HepG2 (cell line): Measurements from ENCODE around the gene ZMIZ1. TPM values are rescaled to one million over a fixed set of nuclear protein-coding genes. Genes with fewer than 3 reads are reported as not detected.
A peak's percentile ranks its signal among the peaks of the same experiment; 100 is the strongest.

ENCODE experiments used
- ATAC-seq: fragments of 200-7000 bp; cut with Tn5 transposase; 3 replicates; pipeline ENCODE4 v1.9.1; 2020; ENCODE audit warnings: mild to moderate bottlenecking, moderate library complexity
- BruUV-seq: library from RNA; stranded (reverse); fragments of 400-500 nt; replicated peaks from 2 replicates; lab custom pipeline; 2021; lab: Mats Ljungman, UMichigan
- CTCF ChIA-PET: fragments of 300-600 bp; formaldehyde crosslinking; extraction: SDS; loops from one replicate; lab custom pipeline; 2021; ENCODE audit warnings: low total read pairs, inconsistent platforms, low intra/inter-chr PET ratio; lab: Yijun Ruan, JAX
- POLR2A ChIA-PET: fragments of 350-600 bp; sonication (Branson Sonifier 250); formaldehyde crosslinking; loops from one replicate; lab custom pipeline; 2020; ENCODE audit warnings: antibody characterized with exemption, inconsistent platforms; lab: Yijun Ruan, JAX
- DNase-seq: peaks from one replicate; pipeline ENCODE4 v3.0.0-alpha.2; 2015; ENCODE audit warnings: low spot score
- FAIRE-seq: peaks from 3 replicates; lab custom pipeline; 2011; peaks lifted over from hg19 to GRCh38; lab: Jason Lieb, UNC
- H2AFZ ChIP-seq: one replicate; pipeline ENCODE4 v1.6.1; 2011; ENCODE audit warnings: low read length, inconsistent platforms
- H3K27ac ChIP-seq: fragments of 300-600 bp; 3 replicates; pipeline ENCODE4 v1.8.0; 2011; ENCODE audit warnings: mixed run types, mild to moderate bottlenecking, mixed read lengths, low read length, inconsistent platforms; ENCODE audit not compliant: insufficient read depth; ENCODE audit errors: extremely low read length
- H3K27me3 ChIP-seq, 2 experiments: fragments of 200-600 bp in 1 of 2; 2 replicates in 1 of 2; 3 replicates in 1 of 2; pipeline versions ENCODE4 v1.6.0 to v1.8.0; 2011; ENCODE audit warnings: low read length in 2 of 2, mild to moderate bottlenecking in 2 of 2, moderate library complexity in 2 of 2, inconsistent platforms in 1 of 2; ENCODE audit not compliant: insufficient read depth in 2 of 2, control insufficient read depth in 1 of 2
- H3K36me3 ChIP-seq, 2 experiments: fragments of 200-600 bp in 1 of 2; replicated peaks in 1 of 2; 2 replicates in 1 of 2; 3 replicates in 1 of 2; pipeline versions ENCODE4 v1.5.1 to v1.8.0; 2011; ENCODE audit warnings: low read length in 2 of 2, inconsistent platforms in 1 of 2; ENCODE audit not compliant: insufficient read depth in 2 of 2, control insufficient read depth in 1 of 2
- H3K4me1 ChIP-seq: 2 replicates; pipeline ENCODE4 v1.5.1; 2012; ENCODE audit warnings: low read length, inconsistent platforms; ENCODE audit not compliant: insufficient read depth
- H3K4me2 ChIP-seq: 2 replicates; pipeline ENCODE4 v1.6.0; 2011; ENCODE audit warnings: low read depth, low read length, inconsistent platforms
- H3K4me3 ChIP-seq, 3 experiments: fragments of 200-600 bp in 1 of 3; sonication (generic), shearing (Covaris generic) in 1 of 3; replicated peaks in 1 of 3; 2 replicates each; pipeline ENCODE4 v1.5.1; 2011 to 2016; ENCODE audit warnings: low read length in 3 of 3, inconsistent platforms in 2 of 3, low read depth in 2 of 3, mild to moderate bottlenecking in 2 of 3, control low read depth in 1 of 3, mixed read lengths in 1 of 3; ENCODE audit not compliant: insufficient read depth in 1 of 3
- H3K79me2 ChIP-seq: one replicate; pipeline ENCODE4 v1.6.1; 2011; ENCODE audit warnings: low read length, inconsistent platforms; ENCODE audit not compliant: insufficient read depth
- H3K9ac ChIP-seq: 2 replicates; pipeline ENCODE4 v1.6.0; 2011; ENCODE audit warnings: mild to moderate bottlenecking, low read depth, low read length, inconsistent platforms; ENCODE audit not compliant: insufficient read depth
- H3K9me3 ChIP-seq: 2 replicates; pipeline ENCODE4 v1.5.1; 2012; ENCODE audit warnings: mild to moderate bottlenecking, low read length
- H4K20me1 ChIP-seq: 2 replicates; pipeline ENCODE4 v1.6.0; 2011; ENCODE audit warnings: inconsistent platforms, mild to moderate bottlenecking, low read length, moderate library complexity; ENCODE audit not compliant: insufficient read depth
- BRCA1 ChIP-seq: sonication (generic); formaldehyde crosslinking; IDR thresholded peaks from 2 replicates; pipeline ENCODE4 v1.4.0; 2020; ENCODE audit warnings: missing genetic modification reagents
- IRX3 ChIP-seq: sonication (generic); formaldehyde crosslinking; IDR thresholded peaks from 2 replicates; pipeline ENCODE4 v1.8.1; 2023; ENCODE audit warnings: mild to moderate bottlenecking, low read depth, missing genetic modification reagents, borderline replicate concordance
- NONO ChIP-seq, 2 experiments: fragments of 450-650 bp in 1 of 2; sonication (generic) in 1 of 2; formaldehyde crosslinking in 1 of 2; IDR thresholded peaks in 1 of 2; conservative IDR thresholded peaks in 1 of 2; 2 replicates each; pipeline versions ENCODE4 v1.6.1 to v1.8.0; 2017 to 2022; ENCODE audit warnings: mild to moderate bottlenecking in 1 of 2, missing genetic modification reagents in 1 of 2, moderate library complexity in 1 of 2
- ZBTB3 ChIP-seq: sonication (generic); formaldehyde crosslinking; IDR thresholded peaks from 2 replicates; pipeline ENCODE4 v1.4.0; 2020; ENCODE audit warnings: low read depth, mild to moderate bottlenecking, moderate library complexity, missing genetic modification reagents, borderline replicate concordance
- ZC3H4 ChIP-seq: sonication (generic); formaldehyde crosslinking; IDR thresholded peaks from 2 replicates; pipeline ENCODE4 v1.4.0; 2020; ENCODE audit warnings: missing genetic modification reagents, borderline replicate concordance
- ZFP62 ChIP-seq: sonication (generic); formaldehyde crosslinking; IDR thresholded peaks from 2 replicates; pipeline ENCODE4 v1.4.0; 2020; ENCODE audit warnings: missing genetic modification reagents
- ZNF501 ChIP-seq: sonication (generic); formaldehyde crosslinking; IDR thresholded peaks from 2 replicates; pipeline ENCODE4 v1.5.1; 2020; ENCODE audit warnings: mild to moderate bottlenecking, moderate library complexity, missing genetic modification reagents
- ZNF556 ChIP-seq: sonication (generic); formaldehyde crosslinking; IDR thresholded peaks from 2 replicates; pipeline ENCODE4 v1.4.0; 2020; ENCODE audit warnings: mild to moderate bottlenecking, missing genetic modification reagents, borderline replicate concordance
- ZNF562 ChIP-seq: sonication (generic); formaldehyde crosslinking; IDR thresholded peaks from 2 replicates; pipeline ENCODE4 v1.8.0; 2022; ENCODE audit warnings: missing genetic modification reagents, borderline replicate concordance
- ZNF761 ChIP-seq: sonication (generic); formaldehyde crosslinking; conservative IDR thresholded peaks from 2 replicates; pipeline ENCODE4 v1.4.0; 2020; ENCODE audit warnings: mild to moderate bottlenecking, missing genetic modification reagents
- ZNF772 ChIP-seq: sonication (generic); formaldehyde crosslinking; IDR thresholded peaks from 2 replicates; pipeline ENCODE4 v1.5.0; 2020; ENCODE audit warnings: mild to moderate bottlenecking, missing genetic modification reagents
- ZNF782 ChIP-seq: sonication (generic); formaldehyde crosslinking; IDR thresholded peaks from 2 replicates; pipeline ENCODE4 v1.4.0; 2020; ENCODE audit warnings: missing genetic modification reagents, mild to moderate bottlenecking, borderline replicate concordance
- ZSCAN29 ChIP-seq: sonication (generic); formaldehyde crosslinking; conservative IDR thresholded peaks from 2 replicates; pipeline ENCODE4 v1.4.0; 2020; ENCODE audit warnings: mild to moderate bottlenecking, missing genetic modification reagents
- WGBS: methylation state at CpG from one replicate; pipeline ENCODE4 v1.1.6; 2017; ENCODE audit warnings: low lambda C conversion rate; 5-methylcytosine and 5-hydroxymethylcytosine counted together
- in situ Hi-C: cut with HindIII; loops from 2 replicates; pipeline ENCODE4 v1.10.0; 2017; ENCODE audit warnings: low pct_unique_long_range_greater_than_20kb; ENCODE audit not compliant: extremely low pct_ligation_motif_present
- intact Hi-C: fragments of 100-400 bp; cut with micrococcal nuclease; formaldehyde crosslinking; loops from one replicate; pipeline ENCODE4 v1.10.0; 2022; ENCODE audit not compliant: unreplicated experiment
- polyA plus RNA-seq, 8 experiments: library from polyadenylated mRNA; depleted of rRNA in 3 of 8; stranded (reverse) in 7 of 8; unstranded in 1 of 8; fragments of >200 nt; fragmentation: Illumina TruSeq in 4 of 8; extraction: Trizol in 4 of 8; gene quantifications; 2 replicates each; pipeline versions ENCODE4 v1.2.1 to v1.2.3, GENCODE V29; 2011 to 2016; ENCODE audit warnings: low read depth in 4 of 8, missing spikeins in 1 of 8, mixed read lengths in 1 of 8; ENCODE audit not compliant: insufficient read depth in 1 of 8
- total RNA-seq, 5 experiments: library from RNA; depleted of rRNA; stranded (reverse); fragments of >200 nt; fragmentation: Illumina TruSeq; extraction: Trizol; gene quantifications; 2 replicates each; pipeline ENCODE4 v1.2.3, GENCODE V29; 2016; ENCODE audit warnings: low read depth in 1 of 5
- TF ChIP-seq, protein P1 (sequence below): sonication (generic); formaldehyde crosslinking; IDR thresholded peaks from 2 replicates; pipeline ENCODE4 v1.4.0; 2020; ENCODE audit warnings: mild to moderate bottlenecking, low read depth, missing genetic modification reagents
- TF ChIP-seq, protein P2 (sequence below): sonication (generic); formaldehyde crosslinking; IDR thresholded peaks from 2 replicates; pipeline ENCODE4 v1.4.0; 2020; ENCODE audit warnings: mild to moderate bottlenecking, missing genetic modification reagents
- TF ChIP-seq, protein P3 (sequence below): sonication (generic); formaldehyde crosslinking; IDR thresholded peaks from 2 replicates; pipeline ENCODE4 v1.8.0; 2023; ENCODE audit warnings: mild to moderate bottlenecking, missing genetic modification reagents

Gene ZMIZ1
- total and polyA plus RNA-seq, 2 of the 13 experiments (the other 11 are each of a cell fraction or from before 2014, with no cell fraction given): 5.3 to 10.2 TPM

DNA sequence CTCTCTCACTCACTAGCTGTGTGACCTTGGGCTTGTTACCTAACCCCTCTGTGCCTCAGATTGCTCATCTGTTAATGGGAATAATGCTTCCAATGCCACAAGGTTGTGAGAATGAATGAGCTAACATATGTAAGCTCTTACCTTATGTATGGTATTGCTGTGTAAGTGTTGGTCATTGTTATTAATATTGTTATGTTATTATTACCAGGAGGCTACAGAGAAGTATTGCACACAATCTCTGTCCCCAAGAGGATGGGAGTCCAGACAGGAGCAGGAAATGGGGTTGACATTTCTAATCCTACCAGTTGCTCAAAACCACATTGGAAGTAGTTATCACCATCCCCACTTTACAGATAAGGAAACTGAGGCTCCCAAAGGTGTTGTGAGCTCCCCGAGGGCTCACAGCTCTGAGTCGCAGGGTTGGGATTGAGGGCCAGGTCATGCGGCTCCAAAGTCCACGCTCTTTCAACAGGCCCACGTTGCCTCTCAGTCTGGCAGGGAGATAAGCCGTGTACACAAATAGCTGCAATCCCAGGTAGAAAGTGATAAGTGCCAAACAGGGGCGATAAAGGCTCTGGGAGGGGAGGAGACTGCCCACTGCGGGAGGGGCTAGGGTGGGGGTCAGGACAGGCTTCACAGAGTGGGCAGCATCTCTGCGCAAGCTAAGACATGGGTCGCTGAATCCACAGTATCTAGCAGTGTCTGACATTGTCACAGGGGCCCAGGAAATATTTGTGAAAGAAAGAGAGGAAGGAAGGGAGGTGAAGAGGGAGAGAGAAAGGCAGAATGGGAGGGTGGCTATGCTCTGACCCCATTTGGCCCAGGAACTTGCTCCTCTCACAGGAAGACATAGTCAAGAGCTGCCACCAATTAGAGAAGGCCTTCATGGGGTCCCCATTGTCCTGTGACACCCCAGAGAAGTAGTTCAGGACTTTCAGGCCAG is 9.6 kb upstream of the ZMIZ1 start:
- Histone ChIP-seq H3K27me3 (no peaks in the 10 kb centered on the region; a peak in 1 of 5 replicates), H2AFZ (no peak overlapping the region), H3K79me2 (no peaks in the 10 kb centered on the region), H3K27ac (peak overlapping the region; percentile 91), H3K4me1 (peaks cover 99% of the 10 kb centered on the region), H3K4me2 (peak overlapping the region; percentile 69), H3K4me3 (peak overlapping the region; percentile 8 to 58 (median 27)), H4K20me1 (no peaks in the 10 kb centered on the region), H3K36me3 (no peaks in the 10 kb centered on the region), H3K9me3 (no peaks in the 10 kb centered on the region), H3K9ac (peak overlapping the region; percentile 64)
- WGBS: 0% methylated on average over 10 of the region's 10 CpGs
- intact Hi-C loops: loop anchor here (1.0 to 10.0 kb wide), 3 partner anchors 8 to 284 kb away; no protein-coding TSS in a partner anchor
- ATAC-seq (peak; percentile 87), DNase-seq (peak; percentile 96), FAIRE-seq (peak; percentile 97)
- in situ Hi-C loops: no loop called here
- no TSS peak for BruUV-seq
- ChIA-PET POLR2A (interaction anchor here (0.7 to 5.0 kb wide), 23 partner anchors 9 to 601 kb away, joined by 3 to 66 read pairs (median 5); partner anchors contain the start of gene ZMIZ1), CTCF (interaction anchor here (1.8 kb wide), 1 partner anchor 136 kb away, joined by 4 read pairs; no protein-coding TSS in a partner anchor)
- TF ChIP-seq, protein P1, sequence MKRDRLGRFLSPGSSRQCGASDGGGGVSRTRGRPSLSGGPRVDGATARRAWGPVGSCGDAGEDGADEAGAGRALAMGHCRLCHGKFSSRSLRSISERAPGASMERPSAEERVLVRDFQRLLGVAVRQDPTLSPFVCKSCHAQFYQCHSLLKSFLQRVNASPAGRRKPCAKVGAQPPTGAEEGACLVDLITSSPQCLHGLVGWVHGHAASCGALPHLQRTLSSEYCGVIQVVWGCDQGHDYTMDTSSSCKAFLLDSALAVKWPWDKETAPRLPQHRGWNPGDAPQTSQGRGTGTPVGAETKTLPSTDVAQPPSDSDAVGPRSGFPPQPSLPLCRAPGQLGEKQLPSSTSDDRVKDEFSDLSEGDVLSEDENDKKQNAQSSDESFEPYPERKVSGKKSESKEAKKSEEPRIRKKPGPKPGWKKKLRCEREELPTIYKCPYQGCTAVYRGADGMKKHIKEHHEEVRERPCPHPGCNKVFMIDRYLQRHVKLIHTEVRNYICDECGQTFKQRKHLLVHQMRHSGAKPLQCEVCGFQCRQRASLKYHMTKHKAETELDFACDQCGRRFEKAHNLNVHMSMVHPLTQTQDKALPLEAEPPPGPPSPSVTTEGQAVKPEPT: no peak; the same call in 1 of the 2 replicates
- TF ChIP-seq IRX3 (CRISPR knock-in tag) (no peak), ZNF772 (CRISPR knock-in tag) (peak; percentile 50; the same call in 1 of the 2 replicates), ZBTB3 (CRISPR knock-in tag) (peak; percentile 71; the same call in 1 of the 2 replicates), ZFP62 (CRISPR knock-in tag) (no peak), BRCA1 (CRISPR knock-in tag) (0 out of 2 replicates have a peak, but pooled peaks have one; percentile 22), ZC3H4 (CRISPR knock-in tag) (0 out of 2 replicates have a peak, but pooled peaks have one; percentile 16), ZNF782 (CRISPR knock-in tag) (peak; percentile 41; the same call in 1 of the 2 replicates), ZNF562 (CRISPR knock-in tag) (no peak), ZNF501 (CRISPR knock-in tag) (peak; percentile 10; the same call in 1 of the 2 replicates), ZSCAN29 (CRISPR knock-in tag) (peak; percentile 74), NONO (IDR thresholded peaks at IDR 0.05) (no peak), NONO (CRISPR knock-in tag; conservative IDR thresholded peaks at IDR 0.05) (peak; percentile 95), ZNF556 (CRISPR knock-in tag) (peak; percentile 82; the same call in 1 of the 2 replicates), ZNF761 (no peak; the same call in 1 of the 2 replicates)
- TF ChIP-seq, protein P2, sequence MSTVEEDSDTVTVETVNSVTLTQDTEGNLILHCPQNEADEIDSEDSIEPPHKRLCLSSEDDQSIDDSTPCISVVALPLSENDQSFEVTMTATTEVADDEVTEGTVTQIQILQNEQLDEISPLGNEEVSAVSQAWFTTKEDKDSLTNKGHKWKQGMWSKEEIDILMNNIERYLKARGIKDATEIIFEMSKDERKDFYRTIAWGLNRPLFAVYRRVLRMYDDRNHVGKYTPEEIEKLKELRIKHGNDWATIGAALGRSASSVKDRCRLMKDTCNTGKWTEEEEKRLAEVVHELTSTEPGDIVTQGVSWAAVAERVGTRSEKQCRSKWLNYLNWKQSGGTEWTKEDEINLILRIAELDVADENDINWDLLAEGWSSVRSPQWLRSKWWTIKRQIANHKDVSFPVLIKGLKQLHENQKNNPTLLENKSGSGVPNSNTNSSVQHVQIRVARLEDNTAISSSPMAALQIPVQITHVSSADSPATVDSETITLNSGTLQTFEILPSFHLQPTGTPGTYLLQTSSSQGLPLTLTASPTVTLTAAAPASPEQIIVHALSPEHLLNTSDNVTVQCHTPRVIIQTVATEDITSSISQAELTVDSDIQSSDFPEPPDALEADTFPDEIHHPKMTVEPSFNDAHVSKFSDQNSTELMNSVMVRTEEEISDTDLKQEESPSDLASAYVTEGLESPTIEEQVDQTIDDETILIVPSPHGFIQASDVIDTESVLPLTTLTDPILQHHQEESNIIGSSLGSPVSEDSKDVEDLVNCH (CRISPR knock-in tag): no peak
- TF ChIP-seq, protein P3, sequence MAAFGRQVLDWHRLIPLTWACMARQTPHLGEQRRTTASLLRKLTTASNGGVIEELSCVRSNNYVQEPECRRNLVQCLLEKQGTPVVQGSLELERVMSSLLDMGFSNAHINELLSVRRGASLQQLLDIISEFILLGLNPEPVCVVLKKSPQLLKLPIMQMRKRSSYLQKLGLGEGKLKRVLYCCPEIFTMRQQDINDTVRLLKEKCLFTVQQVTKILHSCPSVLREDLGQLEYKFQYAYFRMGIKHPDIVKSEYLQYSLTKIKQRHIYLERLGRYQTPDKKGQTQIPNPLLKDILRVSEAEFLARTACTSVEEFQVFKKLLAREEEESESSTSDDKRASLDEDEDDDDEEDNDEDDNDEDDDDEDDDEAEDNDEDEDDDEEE (CRISPR knock-in tag): no peak
